ENCODE measurements around the gene MDH2. TPM values are rescaled to one million over a fixed set of nuclear protein-coding genes. Genes with fewer than 3 reads are reported as not detected.
"Not testable (repeated sequence)": the region's sequence is repeated elsewhere in the genome, so short reads cannot be mapped to it uniquely, and the experiment has no call there.

Gene MDH2, protein sequence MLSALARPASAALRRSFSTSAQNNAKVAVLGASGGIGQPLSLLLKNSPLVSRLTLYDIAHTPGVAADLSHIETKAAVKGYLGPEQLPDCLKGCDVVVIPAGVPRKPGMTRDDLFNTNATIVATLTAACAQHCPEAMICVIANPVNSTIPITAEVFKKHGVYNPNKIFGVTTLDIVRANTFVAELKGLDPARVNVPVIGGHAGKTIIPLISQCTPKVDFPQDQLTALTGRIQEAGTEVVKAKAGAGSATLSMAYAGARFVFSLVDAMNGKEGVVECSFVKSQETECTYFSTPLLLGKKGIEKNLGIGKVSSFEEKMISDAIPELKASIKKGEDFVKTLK
- total RNA-seq: 34.6 TPM

DNA sequence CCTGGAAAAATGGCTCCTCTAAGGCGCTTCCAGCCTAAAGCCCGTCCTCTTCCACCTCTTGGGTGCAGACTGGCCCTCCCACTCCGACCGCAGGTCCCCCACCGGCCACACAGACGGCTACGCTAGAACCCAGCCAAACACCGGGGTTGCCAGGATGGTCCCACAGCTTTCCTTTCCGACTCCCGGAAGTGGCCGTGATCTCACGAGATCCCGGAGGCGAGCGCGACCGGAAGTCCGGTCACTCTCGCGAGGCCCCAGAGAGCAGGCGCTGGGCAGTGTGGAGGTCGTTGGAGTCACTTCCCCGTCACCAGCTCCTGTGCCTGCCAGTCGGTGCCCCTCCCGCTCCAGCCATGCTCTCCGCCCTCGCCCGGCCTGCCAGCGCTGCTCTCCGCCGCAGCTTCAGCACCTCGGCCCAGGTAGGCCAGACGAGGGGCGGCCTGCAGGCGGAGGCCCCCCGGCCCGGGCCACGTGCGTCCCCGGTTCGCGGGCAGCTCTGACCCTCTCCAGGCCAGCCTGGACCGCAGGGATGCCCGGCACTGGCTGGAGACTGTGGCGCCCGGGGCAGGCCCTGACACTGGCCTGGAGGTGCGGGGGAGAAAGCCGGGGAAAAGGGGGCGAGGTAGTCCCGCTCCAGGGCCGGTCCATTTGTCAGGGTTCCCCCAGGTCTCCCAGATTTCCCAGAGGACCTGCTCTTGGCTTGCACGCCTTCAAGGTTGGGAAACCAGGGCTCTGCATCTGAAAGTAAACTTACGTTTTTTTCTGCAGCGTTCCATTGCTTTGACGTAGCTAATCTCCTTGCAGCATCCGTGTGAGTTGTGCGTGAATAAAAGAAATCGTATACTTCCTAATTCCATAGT lies at the start of gene MDH2, which contains the start of gene STYXL1:
Gene MDH2 (plus strand): TSS at position 296 of the 857 bp plus-strand sequence. CDS start 55 bp downstream, at position 351.
Gene STYXL1 (minus strand): TSS at position 190 of the 857 bp plus-strand sequence. CDS start 17,477 bp downstream, outside the sequence.
- FAIRE-seq (no peak), DNase-seq (ENCODE audit: low spot score in 2 of 2) (peak; percentile 89 to 98)

GRCh38 chr7:76000566-76000965 lies 47.3 kb upstream of the MDH2 start:
- DNase-seq (ENCODE audit: low spot score in 2 of 2) (no peak), FAIRE-seq (no peak)

GRCh38 chr7:76002139-76002538 lies 45.8 kb upstream of the MDH2 start:
- no peak for FAIRE-seq
- DNase-seq (ENCODE audit: low spot score in 2 of 2): no peak

DNA sequence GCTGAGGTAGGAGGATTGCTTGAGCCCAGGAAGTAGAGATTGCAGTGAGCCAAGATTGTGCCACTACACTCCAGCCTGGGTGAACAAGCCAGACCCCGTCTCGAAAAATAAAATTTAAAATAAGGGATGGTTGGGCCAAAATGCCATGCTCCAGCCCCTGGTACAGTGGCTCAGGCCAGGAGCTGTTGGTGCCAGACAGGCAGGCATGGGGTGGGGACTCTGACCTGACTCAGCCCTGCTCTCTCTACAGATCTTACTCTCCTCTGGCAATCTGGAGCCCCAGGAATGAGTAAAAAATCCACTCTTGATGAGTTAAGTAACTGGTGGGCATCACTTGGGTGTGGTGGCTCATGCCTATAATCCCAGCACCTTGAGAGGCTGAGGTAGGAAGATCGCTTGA lies 45.1 kb upstream of the MDH2 start:
- no peak for DNase-seq (ENCODE audit: low spot score in 2 of 2)
- no peak for FAIRE-seq

GRCh38 chr7:76003351-76003750 lies 44.6 kb upstream of the MDH2 start:
- FAIRE-seq: no peak

GRCh38 chr7:76005004-76005403 lies 42.9 kb upstream of the MDH2 start:
- DNase-seq (ENCODE audit: low spot score in 2 of 2); FAIRE-seq: not testable (repeated sequence)

More at GRCh38 chr7:76003351-76003750, 44.6 kb upstream of the MDH2 start:
- DNase-seq (ENCODE audit: low spot score in 2 of 2): no peak

GRCh38 chr7:76008156-76008687 lies 39.7 kb upstream of the MDH2 start:
- no peak for FAIRE-seq

GRCh38 chr7:76009672-76010600 lies 38.0 kb upstream of the MDH2 start:
- DNase-seq (ENCODE audit: low spot score in 2 of 2): no peak
- FAIRE-seq: no peak

More at GRCh38 chr7:76008156-76008687, 39.7 kb upstream of the MDH2 start:
- DNase-seq (ENCODE audit: low spot score in 2 of 2): no peak

DNA sequence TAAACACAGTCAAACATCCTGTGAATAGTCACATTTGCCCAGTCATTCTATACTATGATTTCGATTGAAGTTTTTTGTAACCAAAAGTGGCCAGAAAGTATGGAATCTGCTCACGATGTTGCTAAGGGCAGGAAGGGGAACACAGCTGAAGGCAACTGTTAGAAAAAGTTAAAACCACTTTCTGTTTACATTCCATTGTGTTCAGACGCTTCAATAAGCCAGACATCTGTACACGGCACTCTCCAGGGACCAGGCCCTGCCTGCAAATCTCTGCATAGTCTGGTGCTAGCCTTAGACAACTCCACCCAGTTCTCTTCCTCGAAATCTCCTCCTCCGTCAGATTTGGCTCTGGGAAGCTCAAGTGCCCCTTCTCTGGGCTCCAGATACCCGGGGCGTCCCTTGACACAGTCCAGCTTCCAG lies 36.5 kb upstream of the MDH2 start:
- no peak for FAIRE-seq
- DNase-seq (ENCODE audit: low spot score in 2 of 2): no peak

DNA sequence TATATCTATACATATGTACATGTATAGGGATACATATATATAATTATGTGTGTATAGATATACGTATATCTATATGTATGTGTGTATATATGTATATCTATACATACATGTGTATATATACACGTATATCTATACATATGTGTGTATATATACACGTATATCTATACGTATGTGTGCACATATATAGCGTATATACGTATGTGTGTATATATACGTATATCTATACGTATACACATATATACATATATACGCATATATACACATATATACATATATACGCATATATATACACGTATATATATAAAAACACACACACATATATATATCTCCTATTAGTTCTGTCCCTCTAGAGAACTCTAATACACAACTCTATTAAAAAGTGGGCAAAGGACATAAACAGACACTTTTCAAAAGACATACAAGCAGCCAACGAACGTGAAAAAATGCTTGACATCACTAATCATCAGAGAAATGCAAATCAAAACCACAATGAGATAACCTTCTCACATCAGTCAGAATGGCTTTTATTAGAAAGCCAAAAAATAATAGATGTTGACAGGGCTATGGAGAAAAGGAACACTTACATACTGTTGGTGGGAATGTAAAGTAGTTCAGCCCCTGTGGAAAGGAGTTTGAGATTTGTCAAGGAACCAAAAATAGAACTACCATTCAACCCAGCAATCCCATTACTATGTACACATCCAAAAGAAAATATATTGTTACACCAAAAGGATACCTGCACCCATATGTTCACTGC lies 31.5 kb upstream of the MDH2 start:
- DNase-seq (ENCODE audit: low spot score in 2 of 2) (no peak), FAIRE-seq (peak; percentile 81)

DNA sequence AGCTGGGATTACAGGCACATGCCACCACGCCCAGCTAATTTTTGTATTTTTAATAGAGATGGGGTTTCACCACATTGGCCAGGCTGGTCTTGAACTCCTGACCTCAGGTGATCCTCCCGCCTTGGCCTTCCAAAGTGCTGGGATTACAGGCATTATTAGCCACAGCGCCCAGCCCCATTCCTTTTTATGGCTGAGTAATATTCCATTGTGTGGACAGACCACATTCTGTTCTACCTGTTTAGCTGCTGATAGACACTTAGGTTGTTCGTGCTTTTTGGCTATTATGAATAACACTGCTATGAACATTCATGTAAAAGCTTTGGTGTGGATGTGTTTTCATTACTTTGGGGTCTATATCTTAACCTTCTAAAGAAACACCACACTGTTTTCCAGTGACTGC lies 29.4 kb upstream of the MDH2 start:
- not testable (repeated sequence) for FAIRE-seq

DNA sequence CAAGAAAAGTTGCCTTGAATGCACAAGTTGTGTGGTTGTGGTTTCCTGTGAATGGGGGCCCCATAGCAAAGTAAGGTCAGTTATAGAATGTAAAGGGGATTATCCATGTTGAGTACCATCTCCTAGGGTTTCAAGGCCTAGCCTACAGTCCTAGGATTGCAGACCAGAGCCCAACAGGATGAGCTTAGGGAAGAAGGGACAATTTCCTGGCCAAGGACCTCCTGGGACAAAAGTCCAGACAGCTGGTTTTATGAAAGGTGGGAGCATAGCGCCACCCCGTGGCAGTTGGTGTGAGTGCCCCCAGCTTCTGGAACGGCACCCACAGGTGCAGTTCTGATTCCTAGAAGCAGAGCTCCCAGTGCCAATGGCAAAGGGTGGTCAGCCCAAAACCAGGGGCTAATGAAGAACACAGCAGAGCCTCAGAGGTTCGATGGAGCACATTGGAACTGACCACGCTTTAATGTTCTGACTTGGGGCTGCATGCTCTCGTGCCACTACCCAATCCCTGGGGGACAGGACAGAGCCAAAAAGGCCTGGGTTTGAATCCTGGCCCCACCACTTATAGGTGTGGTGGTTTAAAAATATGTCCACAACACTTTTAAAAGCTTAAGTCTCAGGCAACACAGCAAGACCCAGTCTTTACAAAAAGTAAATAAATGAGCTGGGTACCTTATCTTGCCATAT lies 27.7 kb upstream of the MDH2 start:
- DNase-seq (ENCODE audit: low spot score in 2 of 2) (peak; percentile 41 to 71), FAIRE-seq (no peak)

More for the DNA sequence above, 29.4 kb upstream of the MDH2 start:
- DNase-seq (ENCODE audit: low spot score in 2 of 2): not testable (repeated sequence)

DNA sequence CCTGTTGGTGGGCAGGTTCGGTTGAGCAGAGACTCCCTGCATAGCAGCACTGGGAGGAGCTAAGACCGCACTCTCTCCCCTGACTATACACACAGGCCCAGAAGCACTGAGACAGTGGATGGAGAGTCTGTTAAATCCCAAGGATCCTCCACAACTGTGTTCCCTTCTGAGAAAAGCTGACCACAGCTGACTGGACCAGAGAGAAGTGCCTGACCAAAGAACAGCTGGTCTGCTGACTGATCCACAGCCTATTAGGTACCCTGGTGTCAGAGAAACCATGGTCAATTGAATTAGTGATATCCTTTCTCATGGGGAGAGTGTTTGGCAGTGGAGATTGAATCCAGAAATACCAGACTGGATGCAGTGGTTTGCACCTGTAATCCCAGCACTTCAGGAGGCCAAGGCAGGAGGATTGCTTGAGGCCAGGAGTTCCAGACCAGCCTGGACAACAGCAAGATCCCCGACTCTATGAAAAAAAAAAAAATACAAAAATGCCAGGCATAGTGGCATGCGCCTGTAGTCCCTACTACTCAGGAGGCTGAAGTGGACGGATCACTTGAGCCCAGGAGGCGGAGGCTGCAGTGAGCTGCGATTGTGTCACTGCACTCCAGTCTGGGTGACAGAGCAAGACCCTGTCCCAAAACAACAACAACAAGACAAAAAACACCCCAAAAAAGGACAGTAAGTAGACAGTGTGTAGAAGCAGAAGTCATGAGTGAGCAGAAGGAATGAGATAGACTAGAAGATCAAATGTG lies 25.7 kb upstream of the MDH2 start:
- FAIRE-seq (no peak), DNase-seq (ENCODE audit: low spot score in 2 of 2) (no peak)

- peak in 1 of 2 donors; percentile 28 for DNase-seq (ENCODE audit: low spot score in 2 of 2)
- FAIRE-seq: no peak
These were observed 24.9 kb upstream of the MDH2 start for GRCh38 chr7:76023002-76023401.

DNA sequence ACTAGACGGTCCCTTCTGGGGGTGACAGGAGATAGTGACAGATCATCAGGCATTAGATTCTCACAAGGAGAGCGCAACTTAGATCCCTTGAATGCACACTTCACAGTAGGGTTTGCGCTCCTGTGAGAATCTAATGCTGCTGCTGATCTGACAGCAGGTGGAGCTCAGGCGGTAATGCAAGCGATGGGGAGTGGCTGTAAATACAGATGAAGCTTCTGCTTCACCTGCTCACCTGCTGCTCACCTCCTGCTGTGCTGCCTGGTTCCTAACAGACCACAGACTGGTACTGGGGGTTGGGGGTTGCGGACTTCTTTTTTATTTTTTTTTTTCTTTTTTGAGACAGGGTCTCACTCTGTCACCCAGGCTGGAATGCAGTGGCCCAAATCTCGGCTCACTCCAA lies 18.2 kb upstream of the MDH2 start:
- FAIRE-seq; DNase-seq (ENCODE audit: low spot score in 2 of 2): not testable (repeated sequence)

DNA sequence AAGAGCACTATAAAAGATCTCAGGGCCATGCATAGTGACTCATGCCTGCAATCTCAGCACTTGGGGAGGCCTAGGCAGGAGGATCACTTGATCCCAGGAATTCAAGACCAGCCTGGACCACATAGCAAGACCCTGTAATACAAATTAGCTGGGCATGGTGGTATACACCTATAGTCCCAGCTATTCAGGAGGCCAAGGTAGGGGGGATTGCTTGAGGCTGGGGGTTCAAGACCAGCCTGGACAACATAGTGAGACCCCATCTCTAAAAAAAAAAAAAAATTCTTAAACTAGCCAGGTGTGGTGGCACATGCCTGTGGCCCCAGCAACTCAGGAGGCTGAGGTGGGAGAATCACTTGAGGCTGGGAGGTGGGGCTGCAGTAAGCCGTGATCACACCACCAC lies 15.9 kb upstream of the MDH2 start:
- FAIRE-seq (no peak), DNase-seq (ENCODE audit: low spot score in 2 of 2) (no peak)

- no peak for FAIRE-seq
- no peak for DNase-seq (ENCODE audit: low spot score in 2 of 2)
These were observed 10.6 kb upstream of the MDH2 start for GRCh38 chr7:76037310-76037709.

DNA sequence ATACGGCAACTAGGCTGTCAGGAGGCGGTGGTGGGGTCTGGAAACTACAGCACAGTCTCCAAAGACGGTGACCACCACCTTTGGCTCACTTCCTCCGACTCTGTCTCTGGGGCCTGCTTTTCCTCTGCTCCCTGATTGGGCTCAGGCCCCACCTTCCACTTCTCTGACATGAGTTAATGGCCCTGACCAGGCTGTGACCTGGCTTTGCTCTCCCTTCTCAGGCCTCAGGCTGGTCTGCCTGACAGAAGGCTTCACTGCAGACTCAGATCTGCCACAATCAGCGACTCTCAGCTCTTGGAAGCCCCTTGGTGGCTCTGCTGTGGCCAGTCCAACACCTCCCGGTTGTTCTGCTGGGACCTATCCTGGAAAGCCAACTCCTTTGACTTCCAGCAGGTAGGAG lies 7.8 kb upstream of the MDH2 start:
- no peak for DNase-seq (ENCODE audit: low spot score in 2 of 2)

More for the DNA sequence above, 7.8 kb upstream of the MDH2 start:
- no peak for FAIRE-seq
